GM10266 (cell line): ENCODE measurements around the gene MRPL49.
"Not testable (repeated sequence)": the region's sequence is repeated elsewhere in the genome, so short reads cannot be mapped to it uniquely, and the experiment has no call there.

Experiments used
- DNase-seq: peaks from one replicate; pipeline ENCODE4 v3.0.0; 2012; ENCODE audit errors: extremely low spot score
- CTCF ChIP-seq: IDR thresholded peaks from 2 replicates; pipeline ENCODE4 v1.5.1; 2012; ENCODE audit warnings: mild to moderate bottlenecking, low read depth; ENCODE audit not compliant: control insufficient read depth, insufficient read depth; ENCODE audit errors: missing control alignments

Gene MRPL49

GRCh38 chr11:65118097-65118837 lies 3.9 kb upstream of the MRPL49 start:
- no peak for TF ChIP-seq CTCF
- no peak for DNase-seq

GRCh38 chr11:65118891-65119669 lies 3.0 kb upstream of the MRPL49 start:
- DNase-seq: not testable (repeated sequence)

- TF ChIP-seq CTCF: no peak
- no peak for DNase-seq
These were observed 2.5 kb upstream of the MRPL49 start for GRCh38 chr11:65119670-65119995.

GRCh38 chr11:65120831-65121230 lies 1.3 kb upstream of the MRPL49 start:
- no peak for DNase-seq
- no peak for TF ChIP-seq CTCF

DNA sequence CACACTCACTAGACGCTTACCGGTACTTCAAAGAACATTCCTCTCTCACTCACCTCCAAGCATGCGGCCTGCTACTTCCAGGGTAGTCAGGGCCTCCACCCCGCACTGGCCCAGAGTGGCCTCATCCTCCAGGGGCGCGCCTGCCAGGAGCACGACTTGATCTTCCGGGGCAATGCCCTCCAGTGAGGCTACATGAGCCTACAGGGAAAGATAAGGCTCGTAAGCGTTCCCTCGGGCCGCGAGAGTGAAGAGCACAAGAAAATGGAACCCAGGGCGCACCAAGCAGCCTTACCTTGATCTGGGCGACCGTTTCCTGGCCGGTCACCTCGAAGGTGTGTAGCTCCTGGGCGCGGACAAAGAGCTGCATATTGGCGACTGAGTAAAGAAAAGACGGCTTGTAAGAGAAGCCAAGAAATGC lies 665 bp upstream of the MRPL49 start:
- no peak for DNase-seq
- no peak for TF ChIP-seq CTCF

GRCh38 chr11:65124480-65125196 lies 2.5 kb downstream of the MRPL49 start:
- no peak for TF ChIP-seq CTCF
- DNase-seq: no peak

DNA sequence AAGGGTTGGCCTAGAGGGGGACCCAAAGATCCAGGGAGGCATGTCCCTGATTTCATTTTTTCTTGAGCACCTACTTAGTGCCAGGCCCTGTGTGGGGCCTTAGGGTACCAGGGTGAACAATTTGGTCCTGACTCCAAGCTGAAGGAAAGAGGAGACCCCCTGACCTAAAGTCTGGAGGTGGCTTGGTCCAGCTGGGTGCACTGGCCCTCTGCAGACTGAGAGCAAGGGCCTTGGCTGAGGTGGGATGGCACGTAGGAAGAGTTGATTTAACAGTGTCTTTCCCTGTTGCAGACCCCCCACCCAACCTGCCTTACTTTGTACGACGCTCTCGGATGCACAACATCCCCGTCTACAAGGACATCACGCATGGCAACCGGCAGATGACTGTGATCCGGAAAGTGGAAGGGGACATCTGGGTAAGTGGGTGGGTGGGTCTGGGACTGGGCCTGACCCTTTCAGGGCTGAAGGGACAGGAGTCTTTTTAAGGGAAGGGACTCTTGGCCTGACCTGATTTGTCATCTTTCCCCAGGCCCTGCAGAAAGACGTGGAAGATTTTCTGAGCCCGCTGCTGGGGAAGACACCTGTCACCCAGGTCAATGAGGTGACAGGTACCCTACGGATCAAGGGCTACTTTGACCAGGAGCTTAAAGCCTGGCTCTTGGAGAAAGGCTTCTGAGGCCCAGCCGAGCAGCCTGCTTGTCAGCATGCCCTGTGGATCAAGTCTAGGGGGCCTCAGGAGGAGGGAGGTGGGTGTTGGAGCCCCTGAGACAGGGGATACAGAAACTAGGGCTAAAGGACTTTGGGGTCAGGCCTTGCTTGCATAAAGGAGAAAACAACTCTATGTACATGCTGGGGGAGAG lies 3.3 kb downstream of the MRPL49 start:
- no peak for DNase-seq
- TF ChIP-seq CTCF: no peak
